GM21390 (cell line): ENCODE results near the gene RPTOR.
"Not testable (repeated sequence)": the region's sequence is repeated elsewhere in the genome, so short reads cannot be mapped to it uniquely, and the experiment has no call there.

ENCODE experiments used
- ATAC-seq: cut with Tn5 transposase; IDR thresholded peaks from one replicate; pipeline ENCODE4 v1.9.1; 2021; ENCODE audit not compliant: unreplicated experiment

RPTOR gene

GRCh38 chr17:80612997-80613731 lies 68.5 kb downstream of the RPTOR start:
- no peak for ATAC-seq

DNA sequence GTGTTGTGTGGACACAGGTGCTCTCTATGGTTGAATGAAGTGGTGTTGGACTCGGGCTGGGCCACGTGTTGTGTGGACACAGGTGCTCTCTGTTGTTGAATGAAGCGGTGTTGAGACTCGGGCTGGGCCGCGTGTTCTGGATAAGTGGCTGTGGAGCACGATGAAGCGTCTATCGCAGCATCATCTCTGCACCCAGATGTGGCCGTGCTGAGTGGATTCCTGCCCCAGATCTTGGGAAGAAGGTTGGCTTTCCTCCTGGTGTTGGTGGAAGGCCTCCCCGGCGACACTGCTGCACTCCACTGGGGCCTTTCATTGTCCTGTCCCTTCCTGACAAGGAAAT lies 69.1 kb downstream of the RPTOR start:
- ATAC-seq, result no peak

GRCh38 chr17:80614332-80615047 lies 69.9 kb downstream of the RPTOR start:
- no peak for ATAC-seq

DNA sequence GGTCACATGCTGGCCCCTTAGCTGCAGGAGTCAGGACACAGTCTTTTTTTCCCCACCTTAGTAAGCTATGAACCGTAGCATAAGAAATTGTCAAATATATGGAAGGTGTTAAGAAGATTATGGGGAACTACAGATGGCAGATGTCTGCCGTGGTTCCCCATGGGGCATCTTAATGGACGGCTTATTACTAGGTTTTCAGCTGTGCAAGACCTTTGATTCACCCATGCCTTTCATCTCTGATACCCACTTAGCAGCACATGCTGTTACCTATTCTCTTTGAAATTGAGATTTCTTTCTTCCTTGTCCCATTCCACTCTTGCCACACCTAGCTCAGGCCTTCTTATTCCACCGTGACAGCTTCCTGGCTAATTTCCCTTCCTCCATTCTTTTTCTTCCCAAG lies 70.7 kb downstream of the RPTOR start:
- no peak for ATAC-seq

DNA sequence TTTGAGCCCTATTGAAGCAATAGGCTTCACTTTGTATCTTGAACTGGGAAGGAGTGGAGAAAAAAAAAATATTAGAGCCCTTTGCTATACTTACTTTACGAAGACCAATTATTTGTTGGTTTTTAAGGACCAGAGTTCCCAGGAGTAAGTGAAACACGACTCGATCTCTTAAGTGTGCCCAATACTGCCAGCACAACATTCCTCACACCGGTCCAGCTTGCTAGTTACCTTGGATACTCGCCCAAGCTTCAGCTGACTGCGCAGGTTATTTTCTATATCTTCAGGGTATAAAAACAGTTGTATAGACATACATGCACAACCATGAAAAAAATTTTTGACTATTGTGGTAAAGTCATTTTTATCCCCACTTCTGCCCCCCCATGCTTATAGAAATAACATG lies 72.1 kb downstream of the RPTOR start:
- no peak for ATAC-seq

GRCh38 chr17:80618304-80618703 lies 73.7 kb downstream of the RPTOR start:
- no peak for ATAC-seq

DNA sequence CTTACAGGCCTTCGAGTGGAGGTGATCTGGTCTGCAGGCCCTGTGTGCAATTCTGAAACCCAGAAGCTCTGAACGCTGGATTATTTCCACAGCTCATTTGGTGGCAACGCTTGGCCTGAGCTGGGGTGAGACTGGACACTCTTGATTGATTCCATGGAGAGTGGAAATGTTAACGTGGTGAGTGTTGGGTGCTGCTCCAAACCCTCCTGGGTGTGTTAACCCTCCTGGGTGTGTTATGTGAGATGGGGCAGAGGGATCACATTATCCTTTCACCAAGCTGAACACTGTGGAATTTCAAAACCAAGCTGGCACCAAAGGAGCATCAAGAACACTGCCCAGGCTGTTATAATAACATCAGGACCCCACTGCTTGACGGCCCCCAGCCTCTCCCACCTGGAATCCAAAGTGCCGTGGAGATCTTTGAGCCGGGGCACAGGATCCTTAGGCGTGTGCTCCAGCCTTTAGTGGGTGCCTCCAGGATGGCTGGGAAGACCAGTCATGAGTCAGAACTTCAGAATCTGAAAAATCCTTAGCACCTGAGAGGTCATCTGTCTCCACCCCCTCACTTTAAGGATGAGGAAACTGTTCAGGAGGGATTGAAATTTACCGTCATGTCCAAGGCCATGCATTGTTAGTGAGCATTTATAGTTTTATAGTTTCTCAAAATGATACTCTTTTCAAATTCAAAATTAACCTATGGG lies 75.0 kb downstream of the RPTOR start:
- ATAC-seq, result no peak

DNA sequence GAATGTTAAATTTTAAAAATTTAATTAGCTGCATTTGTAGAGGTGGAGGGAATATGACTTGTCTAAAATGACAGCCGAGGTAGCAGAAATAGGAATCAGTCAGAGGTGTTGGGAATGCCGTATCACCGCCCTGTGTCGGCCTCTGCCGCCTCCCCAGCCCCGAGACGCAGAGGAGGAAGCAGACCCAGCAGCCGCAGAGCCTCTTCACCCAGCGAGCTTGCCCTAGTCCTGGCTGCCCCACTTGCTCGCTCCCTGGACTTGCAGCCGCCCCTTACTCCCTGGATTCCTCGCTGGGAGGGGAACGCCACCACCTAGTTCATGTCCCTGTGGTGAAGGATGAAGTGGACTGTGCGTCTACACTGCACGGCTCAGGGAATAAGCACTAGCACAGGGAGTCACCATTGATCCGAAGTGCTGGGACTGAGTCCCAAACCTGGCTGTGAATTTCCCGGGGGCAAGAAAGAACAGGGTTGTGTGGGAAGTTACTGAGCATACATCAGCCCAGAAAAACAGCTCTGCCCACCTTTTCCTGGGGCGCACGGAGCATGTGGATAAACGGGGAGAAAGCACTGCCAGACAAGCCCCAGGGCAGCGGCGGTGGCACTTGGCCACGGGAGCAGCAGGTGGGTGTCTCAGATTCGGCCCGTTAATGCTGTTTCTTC lies 76.8 kb downstream of the RPTOR start:
- ATAC-seq, result no peak

DNA sequence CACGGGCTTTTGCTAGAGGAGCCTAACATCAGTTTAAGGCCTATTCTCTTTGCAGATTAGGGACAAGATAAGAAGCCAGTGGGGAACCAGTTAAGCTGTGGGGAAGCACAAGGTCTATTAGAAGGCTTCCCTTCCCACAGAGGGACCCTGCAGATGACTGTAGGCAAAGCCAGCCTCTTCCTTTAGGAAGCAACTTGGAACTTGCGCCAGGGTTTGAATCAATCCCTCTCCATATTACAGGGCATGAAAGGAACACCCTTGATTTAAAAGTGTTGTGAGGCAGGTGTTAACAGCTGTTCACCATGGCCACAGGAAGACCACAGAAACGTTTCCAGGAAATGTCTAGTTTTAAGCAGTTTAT lies 77.3 kb downstream of the RPTOR start:
- no peak for ATAC-seq

GRCh38 chr17:80624864-80625263 lies 80.2 kb downstream of the RPTOR start:
- no peak for ATAC-seq

- ATAC-seq, result no peak
Observed at GRCh38 chr17:80625627-80626026, 81.0 kb downstream of the RPTOR start.

- ATAC-seq, result not testable (repeated sequence)
Observed at GRCh38 chr17:80628881-80629280, 84.2 kb downstream of the RPTOR start.

DNA sequence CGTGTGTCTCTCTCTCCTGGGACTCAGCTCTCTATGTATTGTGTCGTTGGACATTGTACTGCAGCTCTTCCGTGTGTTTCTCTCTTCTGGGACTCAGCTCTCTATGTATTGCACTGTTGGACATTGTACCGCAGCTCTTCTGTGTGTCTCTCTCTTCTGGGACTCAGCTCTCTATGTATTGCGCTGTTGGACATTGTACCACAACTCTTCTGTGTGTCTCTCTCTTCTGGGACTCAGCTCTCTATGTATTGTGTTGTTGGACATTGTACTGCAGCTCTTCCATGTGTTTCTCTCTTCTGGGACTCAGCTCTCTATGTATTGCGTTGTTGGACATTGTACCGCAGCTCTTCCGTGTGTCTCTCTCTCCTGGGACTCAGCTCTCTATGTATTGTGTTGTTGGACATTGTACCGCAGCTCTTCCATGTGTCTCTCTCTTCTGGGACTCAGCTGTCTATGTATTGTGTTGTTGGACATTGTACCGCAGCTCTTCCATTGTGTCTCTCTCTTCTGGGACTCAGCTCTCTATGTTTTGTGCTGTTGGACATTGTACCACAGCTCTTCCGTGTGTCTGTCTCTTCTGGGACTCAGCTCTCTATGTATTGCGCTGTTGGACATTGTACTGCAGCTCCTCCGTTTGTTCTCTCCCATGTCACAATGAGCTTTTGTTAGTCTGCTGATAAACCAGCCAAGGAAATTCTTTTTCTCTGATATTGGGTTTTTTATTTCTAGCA lies 84.8 kb downstream of the RPTOR start:
- no peak for ATAC-seq

GRCh38 chr17:80630560-80631120 lies 86.0 kb downstream of the RPTOR start:
- ATAC-seq, result no peak

- ATAC-seq, result no peak
Observed at GRCh38 chr17:80631142-80632045, 86.8 kb downstream of the RPTOR start.

- no peak for ATAC-seq
Observed at GRCh38 chr17:80632046-80632581, 87.5 kb downstream of the RPTOR start.

GRCh38 chr17:80633207-80633606 lies 88.6 kb downstream of the RPTOR start:
- no peak for ATAC-seq

DNA sequence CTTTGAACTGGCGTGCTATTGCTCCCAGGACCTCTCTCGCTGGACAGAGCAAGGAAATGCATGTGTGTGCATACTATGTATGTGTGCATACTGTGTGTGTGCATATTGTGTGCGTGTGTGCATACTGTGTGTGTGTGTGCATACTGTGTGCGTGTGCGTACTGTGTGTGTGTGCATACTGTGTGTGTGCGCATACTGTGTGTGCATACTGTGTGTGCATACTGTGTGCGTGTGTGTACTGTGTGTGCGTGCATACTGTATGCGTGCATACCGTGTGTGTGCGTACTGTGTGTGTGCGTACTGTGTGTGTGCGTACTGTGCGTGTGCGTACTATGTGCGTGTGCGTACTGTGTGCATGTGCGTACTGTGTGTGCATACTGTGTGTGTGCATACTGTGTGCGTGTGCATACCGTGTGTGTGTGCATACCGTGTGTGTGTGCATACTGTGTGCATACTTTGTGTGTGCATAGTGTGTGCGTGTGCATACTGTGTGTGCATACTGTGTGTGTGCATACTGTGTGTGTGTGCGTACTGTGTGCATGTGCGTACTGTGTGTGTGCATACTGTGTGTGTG lies 89.4 kb downstream of the RPTOR start:
- no peak for ATAC-seq
